ENCODE results near the gene PRKAG2.

PRKAG2 gene

DNA sequence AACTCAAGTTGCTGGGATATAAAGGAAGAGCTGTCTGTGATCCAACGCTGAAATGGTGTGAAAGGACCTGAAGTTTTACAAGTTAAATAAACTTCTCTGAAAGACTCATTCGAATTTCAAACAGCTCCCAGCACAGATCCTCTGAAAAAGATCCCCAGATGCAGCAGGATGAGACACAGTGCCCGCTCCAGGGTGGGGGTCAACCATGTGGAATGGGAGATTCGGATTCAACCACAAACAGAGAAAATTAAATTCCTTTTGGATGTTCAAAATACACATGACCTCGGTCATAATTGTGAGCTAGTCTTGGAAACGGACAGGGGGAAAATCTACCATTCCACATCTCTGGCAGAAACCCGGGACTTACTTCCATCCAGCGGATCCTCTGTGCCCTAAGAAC, 119.6 kb downstream of the PRKAG2 start:
- TF ChIP-seq, protein P1, sequence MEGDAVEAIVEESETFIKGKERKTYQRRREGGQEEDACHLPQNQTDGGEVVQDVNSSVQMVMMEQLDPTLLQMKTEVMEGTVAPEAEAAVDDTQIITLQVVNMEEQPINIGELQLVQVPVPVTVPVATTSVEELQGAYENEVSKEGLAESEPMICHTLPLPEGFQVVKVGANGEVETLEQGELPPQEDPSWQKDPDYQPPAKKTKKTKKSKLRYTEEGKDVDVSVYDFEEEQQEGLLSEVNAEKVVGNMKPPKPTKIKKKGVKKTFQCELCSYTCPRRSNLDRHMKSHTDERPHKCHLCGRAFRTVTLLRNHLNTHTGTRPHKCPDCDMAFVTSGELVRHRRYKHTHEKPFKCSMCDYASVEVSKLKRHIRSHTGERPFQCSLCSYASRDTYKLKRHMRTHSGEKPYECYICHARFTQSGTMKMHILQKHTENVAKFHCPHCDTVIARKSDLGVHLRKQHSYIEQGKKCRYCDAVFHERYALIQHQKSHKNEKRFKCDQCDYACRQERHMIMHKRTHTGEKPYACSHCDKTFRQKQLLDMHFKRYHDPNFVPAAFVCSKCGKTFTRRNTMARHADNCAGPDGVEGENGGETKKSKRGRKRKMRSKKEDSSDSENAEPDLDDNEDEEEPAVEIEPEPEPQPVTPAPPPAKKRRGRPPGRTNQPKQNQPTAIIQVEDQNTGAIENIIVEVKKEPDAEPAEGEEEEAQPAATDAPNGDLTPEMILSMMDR (IDR thresholded peaks at IDR 0.05) = no peak

DNA sequence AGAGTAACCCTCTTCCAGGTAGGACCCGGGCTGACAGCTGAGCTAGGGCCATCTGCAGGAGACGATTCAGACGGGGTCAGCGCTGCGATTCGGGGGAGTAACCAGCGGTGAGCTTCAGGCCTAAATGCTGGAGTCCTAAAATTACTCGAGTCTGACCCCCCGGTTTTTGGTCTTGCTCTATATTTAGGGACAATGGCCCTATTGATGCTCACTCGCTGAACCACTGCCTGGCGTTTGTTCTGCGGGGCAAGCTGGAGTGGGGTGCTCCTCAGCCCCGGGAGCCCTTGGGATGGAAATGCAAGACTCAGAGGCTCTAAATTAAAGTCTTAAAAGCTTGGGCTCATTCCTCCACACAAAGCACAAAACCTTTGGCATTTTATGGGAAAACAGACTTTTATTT, 120.0 kb downstream of the PRKAG2 start:
- no peak overlapping the region for H3K27ac ChIP-seq
- TF ChIP-seq, protein P1 (IDR thresholded peaks at IDR 0.05) = no peak
- no peak overlapping the region for H3K4me3 ChIP-seq
- no peak for DNase-seq (ENCODE audit: low spot score)

More for the DNA sequence above, 119.6 kb downstream of the PRKAG2 start:
- no peak overlapping the region for H3K27ac ChIP-seq
- no peak overlapping the region for H3K4me3 ChIP-seq
- no peak for DNase-seq (ENCODE audit: low spot score)

DNA sequence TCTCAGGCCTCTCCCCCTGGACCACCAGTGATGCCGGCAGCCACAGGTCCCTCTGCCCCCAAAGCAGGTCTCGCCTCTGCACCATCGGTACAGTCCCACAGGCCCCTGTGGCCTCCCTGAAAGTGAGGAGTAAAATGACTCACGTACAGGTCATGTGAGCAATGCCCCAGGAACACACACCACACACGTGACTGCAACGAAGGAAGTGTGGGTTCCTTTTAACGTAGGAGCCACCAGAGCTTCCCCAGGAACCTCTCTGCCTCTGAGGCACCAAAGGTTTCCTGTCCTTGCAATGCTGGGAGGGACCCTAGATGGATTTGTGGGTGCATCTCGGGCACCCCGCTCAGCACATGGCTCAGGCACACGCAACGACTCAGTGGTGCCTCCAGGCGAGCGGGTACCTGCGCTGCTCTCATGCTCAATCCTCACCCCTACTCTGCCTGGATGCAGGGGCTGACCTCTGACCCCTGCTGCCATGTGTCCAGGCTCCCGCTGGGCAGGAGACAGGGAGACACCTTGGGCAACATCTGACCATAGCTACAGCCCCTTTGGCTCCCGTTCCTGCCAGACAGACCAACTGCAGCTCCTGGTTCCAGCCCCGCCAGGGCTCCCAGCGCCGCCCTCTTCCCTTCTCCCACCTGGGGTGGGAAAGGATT, 120.7 kb downstream of the PRKAG2 start:
- no peak for DNase-seq (ENCODE audit: low spot score)
- Histone ChIP-seq H3K27ac (peak overlapping the region in 1 of 2 donors; percentile 90), H3K4me3 (no peak overlapping the region)
- TF ChIP-seq, protein P1 (IDR thresholded peaks at IDR 0.05) = no peak

DNA sequence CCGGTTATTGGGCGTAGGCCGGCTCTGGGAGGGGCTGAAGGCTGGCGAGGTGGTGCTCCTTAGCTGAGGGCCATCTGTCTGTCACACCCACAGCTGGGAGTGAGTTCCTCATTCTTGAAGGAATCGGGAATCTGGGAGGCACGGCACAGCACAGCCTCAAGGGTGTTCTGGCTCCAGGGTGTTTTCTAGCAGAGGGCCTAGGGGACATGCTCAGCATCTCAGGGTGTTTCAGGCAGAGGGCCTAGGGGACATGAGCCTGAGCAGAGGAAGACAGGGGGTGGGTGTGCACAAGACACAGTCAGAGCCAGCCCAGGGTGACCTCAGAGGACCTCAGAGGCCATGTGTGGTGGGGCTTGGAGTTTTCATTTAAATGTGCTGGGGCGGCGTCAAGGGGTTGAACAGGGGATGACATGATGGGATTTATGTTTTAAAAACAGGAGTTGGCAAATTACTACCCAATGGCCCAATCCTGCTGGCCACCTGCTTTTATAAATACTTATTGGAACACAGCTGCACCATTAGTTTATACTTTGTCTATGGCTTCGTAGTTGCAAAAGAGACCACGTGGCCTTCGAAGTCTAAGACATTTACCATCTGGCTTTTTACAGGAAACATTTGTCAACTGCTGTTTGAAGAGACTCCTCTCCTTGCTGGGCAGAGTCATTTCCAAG, 121.6 kb downstream of the PRKAG2 start:
- H3K27ac ChIP-seq = peak overlapping the region; percentile 82 to 90
- DNase-seq (ENCODE audit: low spot score) = no peak
- TF ChIP-seq, protein P1 (IDR thresholded peaks at IDR 0.05) = no peak
- no peak overlapping the region for H3K4me3 ChIP-seq

DNA sequence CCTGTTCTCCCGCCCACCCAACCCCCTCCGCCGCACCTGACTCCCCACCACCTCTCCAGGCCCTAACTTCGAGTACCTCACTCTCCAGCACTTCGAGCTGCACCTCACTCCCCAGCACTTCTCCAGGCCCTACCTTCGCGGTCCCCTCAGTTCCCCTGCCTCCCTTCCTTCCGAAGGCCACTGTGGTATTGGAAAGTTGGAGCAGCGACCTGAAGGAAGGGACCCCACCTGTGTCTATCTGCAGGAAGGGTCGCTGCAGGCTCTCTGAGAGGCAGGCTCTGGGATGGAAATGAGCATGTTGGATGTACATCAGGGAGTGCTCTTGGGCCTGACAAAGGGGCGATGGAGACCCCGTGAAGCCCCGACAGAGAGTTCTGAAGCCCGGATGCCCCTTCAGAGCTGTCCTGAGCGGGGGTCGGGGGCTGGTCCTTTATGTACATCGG, 122.2 kb downstream of the PRKAG2 start:
- H3K4me3 ChIP-seq = no peak overlapping the region
- TF ChIP-seq, protein P1 (IDR thresholded peaks at IDR 0.05) = no peak
- peak overlapping the region; percentile 82 to 90 for H3K27ac ChIP-seq
- no peak for DNase-seq (ENCODE audit: low spot score)

DNA sequence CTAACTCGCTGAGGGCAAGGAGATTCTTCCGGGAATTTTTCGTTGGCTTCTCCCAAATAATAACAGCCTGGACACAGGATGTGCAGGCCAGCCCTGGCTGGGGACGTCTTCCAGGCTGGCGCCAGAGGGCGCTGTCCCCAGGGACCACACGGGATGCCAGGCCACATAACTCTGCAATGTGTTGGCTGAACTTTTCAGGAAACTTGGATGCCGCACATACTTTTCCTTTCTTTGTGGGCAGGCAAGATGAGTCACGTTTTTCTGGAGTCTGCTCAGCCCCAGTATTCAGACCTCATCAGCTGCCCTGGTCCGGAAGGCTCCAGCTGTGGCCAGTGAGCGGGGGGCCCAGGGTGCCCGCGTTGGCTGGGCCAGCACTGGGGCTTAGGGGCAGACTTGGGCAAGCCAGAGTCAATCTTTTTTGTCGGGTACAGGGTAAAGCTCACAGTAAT, 122.7 kb downstream of the PRKAG2 start:
- Histone ChIP-seq H3K27ac (peak overlapping the region; percentile 82 to 90), H3K4me3 (no peak overlapping the region)
- TF ChIP-seq, protein P1 (IDR thresholded peaks at IDR 0.05) = peak; percentile 79
- peak; percentile 94 for DNase-seq (ENCODE audit: low spot score)

Measured in coronary artery (tissue), 2 donors.